Neural cell (in vitro differentiated cells): ENCODE measurements around the gene PERM1. TPM values are rescaled to one million over a fixed set of nuclear protein-coding genes. Genes with fewer than 3 reads are reported as not detected.

Source experiments
- H2AFZ ChIP-seq: fragments of 200-600, 300-800 bp; sonication (generic), shearing (Covaris generic); 2 replicates; pipeline ENCODE4 v1.6.0; 2014; ENCODE audit warnings: low read depth, mild to moderate bottlenecking, antibody characterized with exemption, low read length, moderate library complexity
- H3F3A ChIP-seq: fragments of 200-600 bp; shearing (Covaris generic); 2 replicates; pipeline ENCODE4 v1.6.1; 2016; ENCODE audit warnings: mild to moderate bottlenecking, moderate library complexity, mixed read lengths, antibody characterized with exemption, low read length; ENCODE audit not compliant: insufficient read depth, poor library complexity, severe bottlenecking
- H3K27ac ChIP-seq: fragments of 200-600, 300-800 bp; sonication (generic), shearing (Covaris generic); 2 replicates; pipeline ENCODE4 v1.5.1; 2014; ENCODE audit warnings: mild to moderate bottlenecking, low read length, moderate library complexity
- H3K27me3 ChIP-seq: fragments of 300-800, 200-600 bp; sonication (generic), shearing (Covaris generic); 2 replicates; pipeline ENCODE4 v1.6.0; 2014; ENCODE audit warnings: mild to moderate bottlenecking, low read depth, low read length, moderate library complexity; ENCODE audit not compliant: insufficient read depth
- H3K36me3 ChIP-seq: fragments of 300-800, 200-600 bp; sonication (generic), shearing (Covaris generic); 2 replicates; pipeline ENCODE4 v1.5.1; 2014; ENCODE audit warnings: mild to moderate bottlenecking, antibody characterized with exemption, low read length, moderate library complexity; ENCODE audit not compliant: insufficient read depth
- H3K4me2 ChIP-seq: fragments of 300-800, 200-600 bp; sonication (generic), shearing (Covaris generic); 2 replicates; pipeline ENCODE4 v1.6.0; 2014; ENCODE audit warnings: mild to moderate bottlenecking, low read length
- H3K4me3 ChIP-seq: fragments of 300-800, 200-600 bp; sonication (generic), shearing (Covaris generic); 2 replicates; pipeline ENCODE4 v1.5.1; 2014; ENCODE audit warnings: mild to moderate bottlenecking, low read length, moderate library complexity
- H3K79me2 ChIP-seq: fragments of 200-600 bp; shearing (Covaris generic); replicated peaks from 2 replicates; pipeline ENCODE4 v1.6.0; 2014; ENCODE audit warnings: mild to moderate bottlenecking, low read length, moderate library complexity; ENCODE audit not compliant: insufficient read depth
- H3K9ac ChIP-seq: fragments of 300-800, 200-600 bp; sonication (generic), shearing (Covaris generic); 2 replicates; pipeline ENCODE4 v1.6.1; 2016; ENCODE audit warnings: mild to moderate bottlenecking, low read length, mixed read lengths
- H3K9me2 ChIP-seq: fragments of 200-600 bp; shearing (Covaris generic); 2 replicates; pipeline ENCODE4 v1.6.1; 2016; ENCODE audit warnings: mild to moderate bottlenecking, low read length, mixed read lengths; ENCODE audit not compliant: insufficient read depth
- H3K9me3 ChIP-seq: fragments of 200-600, 300-800 bp; sonication (generic), shearing (Covaris generic); 2 replicates; pipeline ENCODE4 v1.6.1; 2016; ENCODE audit warnings: mild to moderate bottlenecking, mixed run types, low read length, moderate library complexity, mixed read lengths
- H4K20me1 ChIP-seq: fragments of 200-600 bp; shearing (Covaris generic); 2 replicates; pipeline ENCODE4 v1.6.1; 2016; ENCODE audit warnings: mild to moderate bottlenecking, mixed run types; ENCODE audit not compliant: insufficient read depth
- CTCF ChIP-seq: fragments of 450-650 bp; IDR thresholded peaks from 2 replicates; pipeline ENCODE4 v1.5.1; 2014; ENCODE audit warnings: antibody characterized with exemption, mild to moderate bottlenecking, moderate library complexity; ENCODE audit not compliant: poor library complexity, severe bottlenecking
- EP300 ChIP-seq: fragments of 450-650 bp; conservative IDR thresholded peaks from 2 replicates; pipeline ENCODE4 v1.6.1; 2014; ENCODE audit warnings: antibody characterized with exemption, mild to moderate bottlenecking, moderate library complexity; ENCODE audit not compliant: poor library complexity, severe bottlenecking
- EZH2 ChIP-seq: fragments of 200-600, 300-800 bp; shearing (Covaris generic), sonication (generic); IDR thresholded peaks from 2 replicates; pipeline ENCODE4 v1.6.1; 2014; ENCODE audit warnings: antibody characterized with exemption, low read length, borderline replicate concordance, mild to moderate bottlenecking; ENCODE audit not compliant: insufficient read depth, poor library complexity, severe bottlenecking
- MXI1 ChIP-seq: fragments of 450-650 bp; conservative IDR thresholded peaks from 2 replicates; pipeline ENCODE4 v1.6.1; 2014; ENCODE audit warnings: antibody characterized with exemption, mild to moderate bottlenecking; ENCODE audit not compliant: poor library complexity, severe bottlenecking
- POLR2AphosphoS5 ChIP-seq: IDR thresholded peaks from 2 replicates; pipeline ENCODE4 v1.6.1; 2012
- RAD21 ChIP-seq: fragments of 450-650 bp; conservative IDR thresholded peaks from 2 replicates; pipeline ENCODE4 v1.6.1; 2014; ENCODE audit warnings: antibody characterized with exemption, mild to moderate bottlenecking, moderate library complexity
- SMC3 ChIP-seq: fragments of 450-650 bp; conservative IDR thresholded peaks from 2 replicates; pipeline ENCODE4 v1.6.1; 2014; ENCODE audit warnings: antibody characterized with exemption, mild to moderate bottlenecking, moderate library complexity; ENCODE audit not compliant: poor library complexity
- TAF1 ChIP-seq: IDR thresholded peaks from 2 replicates; pipeline ENCODE4 v1.6.1; 2012; ENCODE audit warnings: low read depth
- polyA plus RNA-seq: library from polyadenylated mRNA; depleted of rRNA; stranded (reverse); fragments of >200 nt; gene quantifications from 2 replicates; pipeline ENCODE4 v1.2.3, GENCODE V29; 2014
- TF ChIP-seq, protein P1 (sequence below): IDR thresholded peaks from 2 replicates; pipeline ENCODE4 v1.6.1; 2012; ENCODE audit warnings: borderline replicate concordance

PERM1 gene
- polyA plus RNA-seq, 1 donor from 2014 or later, result not detected

DNA sequence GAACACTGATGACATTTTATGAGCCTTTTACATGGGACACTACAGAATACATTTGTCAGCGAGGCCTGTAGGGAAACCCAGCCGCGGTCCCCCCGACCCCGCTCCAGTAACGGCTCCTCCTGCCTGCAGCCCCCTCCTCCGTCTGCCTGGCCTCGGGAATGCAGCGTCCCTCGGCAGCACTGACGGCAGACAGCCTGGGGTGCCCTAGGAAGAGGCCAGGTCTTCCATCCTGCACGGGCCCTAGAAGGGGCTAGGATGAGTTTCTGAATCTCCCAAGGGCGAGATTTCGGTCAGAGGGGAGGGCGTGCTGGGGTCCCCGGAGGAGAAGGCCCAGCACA lies 49.8 kb downstream of the PERM1 start:
- H3K79me2 ChIP-seq, result no peaks in the 10 kb centered on the region
- H4K20me1 ChIP-seq, result no peaks in the 10 kb centered on the region
- H2AFZ ChIP-seq, result no peak overlapping the region
- no peak overlapping the region for H3K27ac ChIP-seq
- H3K36me3 ChIP-seq, result no peaks in the 10 kb centered on the region
- no peak overlapping the region for H3K9ac ChIP-seq
- H3K27me3 ChIP-seq, result peaks cover 59% of the 10 kb centered on the region
- no peak for TF ChIP-seq MXI1
- no peak for TF ChIP-seq POLR2AphosphoS5
- TF ChIP-seq, protein P1, sequence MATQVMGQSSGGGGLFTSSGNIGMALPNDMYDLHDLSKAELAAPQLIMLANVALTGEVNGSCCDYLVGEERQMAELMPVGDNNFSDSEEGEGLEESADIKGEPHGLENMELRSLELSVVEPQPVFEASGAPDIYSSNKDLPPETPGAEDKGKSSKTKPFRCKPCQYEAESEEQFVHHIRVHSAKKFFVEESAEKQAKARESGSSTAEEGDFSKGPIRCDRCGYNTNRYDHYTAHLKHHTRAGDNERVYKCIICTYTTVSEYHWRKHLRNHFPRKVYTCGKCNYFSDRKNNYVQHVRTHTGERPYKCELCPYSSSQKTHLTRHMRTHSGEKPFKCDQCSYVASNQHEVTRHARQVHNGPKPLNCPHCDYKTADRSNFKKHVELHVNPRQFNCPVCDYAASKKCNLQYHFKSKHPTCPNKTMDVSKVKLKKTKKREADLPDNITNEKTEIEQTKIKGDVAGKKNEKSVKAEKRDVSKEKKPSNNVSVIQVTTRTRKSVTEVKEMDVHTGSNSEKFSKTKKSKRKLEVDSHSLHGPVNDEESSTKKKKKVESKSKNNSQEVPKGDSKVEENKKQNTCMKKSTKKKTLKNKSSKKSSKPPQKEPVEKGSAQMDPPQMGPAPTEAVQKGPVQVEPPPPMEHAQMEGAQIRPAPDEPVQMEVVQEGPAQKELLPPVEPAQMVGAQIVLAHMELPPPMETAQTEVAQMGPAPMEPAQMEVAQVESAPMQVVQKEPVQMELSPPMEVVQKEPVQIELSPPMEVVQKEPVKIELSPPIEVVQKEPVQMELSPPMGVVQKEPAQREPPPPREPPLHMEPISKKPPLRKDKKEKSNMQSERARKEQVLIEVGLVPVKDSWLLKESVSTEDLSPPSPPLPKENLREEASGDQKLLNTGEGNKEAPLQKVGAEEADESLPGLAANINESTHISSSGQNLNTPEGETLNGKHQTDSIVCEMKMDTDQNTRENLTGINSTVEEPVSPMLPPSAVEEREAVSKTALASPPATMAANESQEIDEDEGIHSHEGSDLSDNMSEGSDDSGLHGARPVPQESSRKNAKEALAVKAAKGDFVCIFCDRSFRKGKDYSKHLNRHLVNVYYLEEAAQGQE, result no peak
- no peak for TF ChIP-seq EP300
- TF ChIP-seq RAD21, result no peak
- TF ChIP-seq TAF1, result no peak
- TF ChIP-seq CTCF, result no peak
- TF ChIP-seq EZH2, result no peak
- no peak for TF ChIP-seq SMC3
- no peaks in the 10 kb centered on the region for H3K9me3 ChIP-seq
- no peaks in the 10 kb centered on the region for H3K9me2 ChIP-seq
- H3K4me2 ChIP-seq, result no peak overlapping the region
- no peak overlapping the region for H3K4me3 ChIP-seq
- no peaks in the 10 kb centered on the region for H3F3A ChIP-seq

DNA sequence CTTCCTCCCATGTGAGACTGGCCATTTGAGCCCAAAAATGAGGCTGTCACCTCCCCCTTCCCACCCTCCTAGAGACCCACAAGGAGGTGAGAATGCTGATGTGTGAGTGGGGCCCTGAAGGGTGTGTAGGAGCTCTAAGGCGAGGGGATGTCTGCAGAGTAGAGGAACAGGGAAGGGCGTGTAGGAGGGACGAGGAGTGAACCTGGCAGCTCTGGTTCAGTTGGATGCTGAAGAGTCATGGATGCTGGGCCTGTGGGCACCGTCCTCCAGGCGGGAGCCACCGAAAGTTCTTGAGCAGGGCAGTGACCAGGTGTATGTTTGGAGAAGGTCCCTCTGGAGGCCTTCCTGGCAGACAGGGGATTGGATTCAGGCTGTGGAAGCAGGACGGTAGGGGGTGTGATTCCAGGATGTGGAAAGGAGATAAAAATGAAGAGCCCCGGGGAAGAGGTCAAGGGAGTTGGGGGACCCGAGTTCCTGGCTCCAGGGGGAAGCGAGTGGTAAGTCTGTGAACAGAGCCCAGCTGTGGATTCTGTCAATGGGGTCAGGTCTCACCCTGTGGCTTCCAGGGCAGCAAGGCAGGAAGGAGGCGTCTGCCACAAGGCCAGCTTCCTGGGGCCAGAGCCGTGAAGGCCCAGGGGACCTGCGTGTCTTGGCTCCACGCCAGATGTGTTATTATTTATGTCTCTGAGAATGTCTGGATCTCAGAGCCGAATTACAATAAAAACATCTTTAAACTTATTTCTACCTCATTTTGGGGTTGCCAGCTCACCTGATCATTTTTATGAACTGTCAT lies 50.3 kb downstream of the PERM1 start:
- H2AFZ ChIP-seq, result no peak overlapping the region
- H3K4me2 ChIP-seq, result no peak overlapping the region
- H3K79me2 ChIP-seq, result no peaks in the 10 kb centered on the region
- no peak overlapping the region for H3K4me3 ChIP-seq
- H3F3A ChIP-seq, result no peaks in the 10 kb centered on the region
- TF ChIP-seq SMC3, result no peak
- TF ChIP-seq, protein P1, result no peak
- no peak for TF ChIP-seq TAF1
- no peak for TF ChIP-seq MXI1
- no peak for TF ChIP-seq RAD21
- TF ChIP-seq CTCF, result no peak
- TF ChIP-seq EZH2, result no peak
- TF ChIP-seq EP300, result no peak
- TF ChIP-seq POLR2AphosphoS5, result no peak
- no peaks in the 10 kb centered on the region for H3K36me3 ChIP-seq
- H3K9me3 ChIP-seq, result no peaks in the 10 kb centered on the region
- no peak overlapping the region for H3K27ac ChIP-seq
- no peaks in the 10 kb centered on the region for H3K9me2 ChIP-seq
- peaks cover 62% of the 10 kb centered on the region for H3K27me3 ChIP-seq
- H4K20me1 ChIP-seq, result no peaks in the 10 kb centered on the region
- H3K9ac ChIP-seq, result no peak overlapping the region
